Right ventricle myocardium inferior (tissue), 1 donor: ENCODE measurements around the gene TSPAN8. TPM values are rescaled to one million over a fixed set of nuclear protein-coding genes. Genes with fewer than 3 reads are reported as not detected.

ENCODE experiments used
- total RNA-seq: library from RNA; stranded (reverse); fragmentation: NEBNext Ultra II Directional; extraction: Animal tissue kit (Norgen Biotek cat#: 25700); gene quantifications from one replicate; pipeline ENCODE4 v1.2.1, GENCODE V29; 2021
- donor health status: DM: no; HTN: yes; CAD: no; lungs with severe emphysema.

The TSPAN8 gene
- total RNA-seq, 1 donor from 2014 or later, result not detected

Other genes with a start within 250 kb of the TSPAN8 start
- gene PTPRR, start 237.3 kb downstream of the TSPAN8 start, total RNA-seq, result 1.2 TPM